NCI-H524 (cell line): Measurements from ENCODE around the gene SLC7A1.

Source experiments
- DNase-seq, 2 experiments: peaks; one replicate each; lab custom pipeline; 2025; lab: John Stamatoyannopoulos, UW

The SLC7A1 gene

DNA sequence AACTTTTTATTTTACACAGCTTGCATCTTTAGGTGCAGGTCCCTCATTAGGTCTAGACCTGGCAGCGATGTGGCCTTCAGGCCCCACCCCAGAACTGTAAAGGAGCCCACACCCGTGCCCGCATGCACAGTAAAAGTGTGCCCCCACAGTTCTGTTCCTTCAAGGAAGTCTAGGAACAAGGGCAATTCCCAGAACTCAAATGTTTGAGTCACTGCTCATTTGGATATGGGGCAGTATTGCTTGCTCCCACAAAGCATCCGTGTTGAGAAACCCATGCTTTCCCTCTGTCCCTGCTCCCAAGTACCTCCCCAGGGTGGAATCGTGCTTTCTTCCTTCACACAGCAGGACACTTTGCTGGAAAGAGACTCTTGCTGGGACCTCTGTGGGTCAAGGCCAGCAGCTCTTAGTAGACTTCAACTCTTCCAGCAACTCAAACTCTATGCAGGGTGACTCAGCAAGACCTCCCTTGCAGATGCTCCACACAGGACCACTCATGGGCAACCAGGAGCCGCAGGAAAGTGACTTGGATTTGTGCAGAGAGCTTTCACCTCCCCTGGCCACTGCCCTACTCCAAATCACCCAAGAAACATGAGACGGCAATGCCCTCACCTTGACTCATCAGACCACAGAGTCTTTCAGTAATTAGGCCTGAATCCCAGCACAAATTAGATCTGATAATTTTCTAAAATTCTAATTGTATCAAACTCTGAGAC lies 12.3 kb downstream of the SLC7A1 start:
- no peak for DNase-seq

DNA sequence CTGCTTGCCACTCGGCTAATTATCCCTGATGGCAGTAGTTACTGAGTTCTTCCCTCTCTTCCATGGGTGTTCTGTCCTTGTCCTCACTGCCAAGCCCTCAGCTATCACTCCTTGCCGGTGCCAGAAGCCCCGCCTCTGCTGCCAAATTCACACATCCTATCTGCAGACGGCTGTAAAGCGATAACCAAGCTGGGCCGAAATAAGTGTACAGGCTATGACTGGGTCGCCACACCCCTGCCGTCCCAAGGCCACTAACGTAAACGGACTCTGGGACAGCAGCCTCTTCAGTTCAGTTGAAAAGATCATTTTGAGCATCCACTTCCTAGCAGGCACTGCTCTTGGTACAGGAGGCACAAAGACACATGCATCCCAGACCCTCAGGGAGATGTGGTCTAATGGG lies 13.3 kb downstream of the SLC7A1 start:
- no peak for DNase-seq

DNA sequence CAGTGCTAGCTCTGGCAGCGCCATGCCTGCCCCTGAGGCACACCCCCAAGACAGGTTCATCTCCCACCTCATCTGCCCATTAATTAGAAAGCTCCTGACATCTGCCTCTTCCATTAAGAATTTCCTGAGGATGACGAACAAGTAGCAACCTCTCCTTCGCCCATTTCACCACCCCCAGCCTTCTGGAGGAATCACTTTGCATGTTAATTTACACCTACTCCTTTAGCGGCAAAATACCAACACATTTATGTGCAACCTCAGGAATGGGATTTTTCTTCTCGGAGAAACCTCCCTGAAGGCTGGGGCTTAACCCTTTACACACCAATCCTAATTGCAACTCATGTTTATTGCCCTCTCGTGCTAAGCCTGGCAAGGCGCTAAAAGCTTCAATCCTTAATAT lies 13.8 kb downstream of the SLC7A1 start:
- no peak for DNase-seq

DNA sequence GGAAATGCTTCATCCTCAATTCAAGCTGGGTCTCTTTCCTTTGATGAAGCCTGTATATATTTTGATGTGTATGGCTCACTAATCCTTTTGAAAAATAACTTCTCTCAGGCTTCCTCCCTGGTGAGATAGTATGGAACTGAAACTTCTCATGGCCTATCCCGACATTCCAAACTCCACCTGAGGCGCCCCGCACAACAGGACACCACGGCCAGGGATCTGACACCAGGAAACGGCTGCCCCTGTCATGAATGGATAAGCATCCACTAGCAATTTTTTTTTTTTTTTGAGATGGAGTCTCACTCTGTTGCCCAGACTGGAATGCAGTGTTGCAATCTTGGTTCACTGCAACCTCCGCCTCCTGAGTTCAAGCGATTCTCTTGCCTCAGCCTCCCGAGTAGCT lies 16.4 kb downstream of the SLC7A1 start:
- no peak for DNase-seq

DNA sequence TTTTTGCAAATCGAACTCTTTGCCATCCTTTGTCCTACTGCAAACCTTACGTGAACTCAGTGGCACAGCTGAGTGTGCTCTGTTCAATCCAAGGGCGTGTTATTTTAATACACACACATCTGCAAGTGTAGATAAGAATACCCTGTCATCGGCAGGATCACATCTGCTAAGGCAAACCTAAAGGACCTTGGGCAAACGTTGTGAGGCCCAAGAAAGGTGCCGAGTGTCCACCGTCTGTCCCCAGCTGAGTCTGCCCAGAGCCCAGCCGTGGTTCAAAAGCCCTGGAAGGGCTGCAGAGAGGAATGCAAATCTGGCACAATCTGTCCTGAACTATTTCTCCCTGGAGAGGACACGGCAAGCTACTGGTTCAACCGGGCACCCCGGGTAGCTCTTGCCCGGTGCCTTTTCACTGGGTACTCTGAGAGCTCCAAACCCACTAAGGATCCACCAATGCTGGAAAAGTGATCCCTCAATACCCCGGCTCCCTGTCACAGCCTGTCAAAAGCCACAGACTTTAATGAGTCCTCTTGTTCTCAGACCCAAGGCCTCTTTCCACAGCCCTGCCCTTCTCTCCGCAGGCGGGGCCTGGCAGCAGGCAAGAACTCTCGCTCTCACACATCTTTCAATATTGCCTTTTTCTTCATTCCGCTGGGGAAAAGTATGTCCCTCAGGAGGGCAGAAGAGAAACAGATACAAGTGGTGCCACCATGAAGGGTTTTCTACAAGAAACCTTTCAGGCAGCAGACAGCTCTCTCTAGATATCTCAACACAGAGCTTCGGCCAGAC lies 17.0 kb downstream of the SLC7A1 start:
- DNase-seq = no peak

DNA sequence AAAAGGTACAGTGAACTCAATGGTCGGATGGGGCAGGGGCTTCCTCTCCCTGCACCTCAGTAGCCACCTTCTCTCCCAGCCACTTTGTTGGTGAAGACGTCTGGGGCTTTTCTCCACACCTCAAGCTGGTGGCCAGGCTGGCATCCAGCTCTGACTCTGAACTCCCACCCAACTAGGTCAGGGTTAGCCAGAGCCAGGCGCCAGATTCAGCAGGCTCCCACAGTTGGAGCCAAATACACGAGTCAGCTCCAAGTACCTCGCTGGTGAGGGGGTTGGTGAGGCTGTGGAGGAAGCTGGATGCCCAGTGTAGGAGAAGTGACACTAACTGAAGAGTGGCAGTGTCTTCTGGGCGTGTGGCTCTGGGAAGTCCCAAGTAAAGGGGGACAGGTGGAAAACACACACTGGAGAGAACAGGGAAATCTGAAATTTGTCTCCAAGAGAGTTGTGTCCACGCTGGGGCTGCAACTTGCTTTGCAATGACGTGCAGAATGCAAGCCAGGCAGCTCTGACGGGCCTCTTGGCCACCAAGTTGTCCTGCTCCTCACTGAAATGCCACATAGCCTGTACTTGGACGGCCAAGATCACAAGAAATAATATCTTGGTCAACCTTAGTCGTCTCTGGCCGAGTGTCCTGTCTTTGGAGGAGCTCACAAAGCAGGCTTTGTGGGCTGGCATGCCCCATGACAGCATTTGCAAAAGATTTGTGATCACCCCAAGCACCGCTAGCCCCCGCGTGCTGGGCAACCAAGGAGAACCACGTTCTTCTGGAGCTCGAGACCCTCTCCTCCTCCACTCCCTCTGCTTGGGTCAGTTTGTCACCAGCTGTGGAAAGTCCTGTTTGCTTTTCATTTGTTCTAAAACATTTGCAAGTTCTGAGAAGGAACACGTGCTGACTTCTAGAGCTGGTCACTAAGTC lies 18.1 kb downstream of the SLC7A1 start:
- DNase-seq = no peak

DNA sequence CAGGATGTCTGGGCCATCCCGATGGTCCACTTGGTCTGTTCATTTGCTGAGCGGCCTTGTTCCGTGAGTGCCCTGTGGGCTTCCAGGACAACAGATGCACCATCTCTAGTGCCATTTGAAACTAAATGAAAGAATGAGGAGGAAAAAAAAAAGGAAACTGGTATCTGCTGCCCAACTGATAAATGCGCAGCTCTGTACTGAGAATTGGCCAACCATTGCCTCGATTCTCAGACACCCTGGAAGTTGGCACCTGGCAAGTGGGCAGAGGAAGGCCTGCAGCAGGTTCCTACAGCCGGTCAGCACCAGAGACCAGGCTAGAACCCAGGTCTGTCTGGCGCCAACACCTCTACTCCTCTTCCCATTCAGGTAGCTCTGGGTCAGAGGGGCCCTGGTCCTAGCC lies 18.9 kb downstream of the SLC7A1 start:
- no peak for DNase-seq

DNA sequence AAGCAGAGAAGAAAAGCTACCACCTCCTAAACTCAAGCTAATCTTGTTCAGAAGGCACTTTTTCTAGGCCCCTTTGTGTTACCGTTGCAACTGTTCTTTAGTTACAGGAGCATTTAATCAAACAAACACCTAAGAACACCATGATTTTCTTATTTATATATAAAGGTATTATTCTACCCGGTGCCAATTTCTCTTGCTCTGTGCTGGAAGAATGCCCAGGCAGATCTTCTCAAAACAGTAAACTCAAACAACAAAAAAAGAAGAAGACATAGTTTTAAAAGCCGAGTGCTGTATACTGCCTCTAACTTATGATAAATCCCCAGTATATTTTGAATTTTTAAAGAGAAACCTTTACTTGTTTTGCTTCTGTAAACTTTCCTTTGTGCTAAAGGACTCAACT lies 20.4 kb downstream of the SLC7A1 start:
- DNase-seq = no peak

DNA sequence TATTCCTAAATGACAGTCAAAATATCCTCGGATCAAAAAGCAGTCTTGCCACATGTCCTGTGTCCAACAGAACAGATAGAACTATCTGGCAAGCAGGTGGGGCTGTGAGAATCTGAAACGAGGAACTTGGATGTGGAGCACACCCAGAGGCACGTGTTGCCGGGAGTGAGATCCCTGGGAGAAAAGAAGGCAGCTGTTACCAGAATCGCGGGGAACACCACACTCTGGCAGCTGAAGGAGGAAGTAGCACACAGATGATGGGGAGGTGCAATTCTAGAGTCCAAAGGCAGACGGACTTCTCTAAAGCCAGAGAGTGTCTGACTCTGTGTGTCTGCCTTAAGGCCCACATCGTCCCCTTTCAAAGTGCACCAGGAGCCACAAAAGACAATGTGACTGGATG lies 22.3 kb downstream of the SLC7A1 start:
- DNase-seq = peak in 1 of 2 experiments; percentile 60

DNA sequence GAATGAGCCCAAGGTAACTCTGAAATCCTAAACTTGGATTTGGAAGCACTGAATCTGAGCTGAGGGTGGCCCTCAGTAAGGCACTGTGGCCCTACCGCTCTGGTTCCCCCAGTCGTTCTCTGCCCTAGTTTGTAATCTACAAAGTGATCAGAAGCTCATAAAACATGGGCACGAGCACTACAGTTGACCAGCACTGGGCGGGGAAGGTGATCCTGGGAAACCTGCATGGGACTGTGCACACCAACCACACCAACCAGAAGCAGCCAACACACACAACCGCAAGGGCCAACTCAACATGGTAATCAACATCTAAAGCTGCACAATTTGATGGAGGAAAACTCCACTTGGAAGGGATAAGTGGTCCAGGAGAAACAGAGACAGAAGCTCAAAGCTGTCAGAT lies 22.9 kb downstream of the SLC7A1 start:
- no peak for DNase-seq

DNA sequence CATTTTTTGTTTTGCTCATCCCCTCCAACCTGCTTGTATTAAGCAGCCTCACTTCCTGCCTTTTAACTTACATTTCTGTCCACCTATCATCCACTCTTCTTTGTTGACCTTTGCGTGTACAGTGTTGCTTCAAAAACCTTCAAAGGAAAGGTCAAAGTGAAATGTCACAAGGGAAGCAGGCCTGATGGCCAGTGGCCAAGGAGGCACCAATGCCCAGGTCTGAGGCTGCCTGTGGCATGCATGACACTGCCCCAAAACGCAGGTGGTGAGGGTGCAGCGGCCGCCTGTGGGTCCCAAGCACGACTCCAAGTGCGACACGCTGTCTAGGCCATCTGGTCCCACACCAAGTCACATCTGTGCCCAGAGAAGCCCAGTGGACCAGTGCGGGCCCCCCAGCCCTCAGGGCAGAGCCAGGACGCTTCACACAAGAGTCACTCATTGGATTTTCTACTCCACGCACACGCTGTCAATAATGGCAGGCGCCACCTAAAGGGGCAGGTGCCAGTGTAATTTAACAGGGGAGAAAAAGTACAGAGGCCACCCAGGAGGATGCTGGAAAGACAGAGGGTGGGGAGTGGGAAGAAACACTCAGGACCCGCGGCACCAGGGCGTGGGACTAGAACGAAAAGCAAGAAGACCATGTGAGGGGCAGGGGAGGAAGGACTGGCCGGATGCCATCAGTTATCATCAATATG lies 23.5 kb downstream of the SLC7A1 start:
- no peak for DNase-seq

DNA sequence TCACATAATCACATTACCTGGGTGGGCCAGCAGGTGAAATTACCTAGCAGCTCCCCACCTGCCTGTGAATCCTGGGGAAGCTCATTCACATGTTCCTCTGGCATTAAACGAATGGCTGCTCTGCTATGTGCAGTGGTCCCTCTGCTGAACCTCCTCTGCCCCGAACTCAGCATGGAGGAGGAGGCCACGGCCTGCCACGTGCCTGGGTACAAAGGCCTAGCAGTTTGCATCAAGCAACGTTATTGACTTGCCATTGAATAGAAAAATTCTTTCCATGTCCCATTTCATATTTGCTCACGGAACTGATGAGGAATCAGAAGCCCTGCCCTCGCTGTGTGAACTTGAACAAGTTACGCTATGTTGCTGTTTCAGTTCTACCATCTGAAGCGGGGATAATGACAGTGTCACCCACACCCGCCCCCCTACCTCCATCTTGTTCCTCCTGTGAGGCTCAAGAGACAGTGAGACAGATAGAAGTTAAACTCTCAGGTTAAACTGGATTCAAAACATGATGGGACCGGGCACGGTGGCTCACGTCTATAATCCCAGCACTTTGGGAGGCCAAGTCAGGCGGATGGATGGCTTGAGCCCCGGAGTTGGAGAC lies 25.3 kb downstream of the SLC7A1 start:
- DNase-seq = no peak

DNA sequence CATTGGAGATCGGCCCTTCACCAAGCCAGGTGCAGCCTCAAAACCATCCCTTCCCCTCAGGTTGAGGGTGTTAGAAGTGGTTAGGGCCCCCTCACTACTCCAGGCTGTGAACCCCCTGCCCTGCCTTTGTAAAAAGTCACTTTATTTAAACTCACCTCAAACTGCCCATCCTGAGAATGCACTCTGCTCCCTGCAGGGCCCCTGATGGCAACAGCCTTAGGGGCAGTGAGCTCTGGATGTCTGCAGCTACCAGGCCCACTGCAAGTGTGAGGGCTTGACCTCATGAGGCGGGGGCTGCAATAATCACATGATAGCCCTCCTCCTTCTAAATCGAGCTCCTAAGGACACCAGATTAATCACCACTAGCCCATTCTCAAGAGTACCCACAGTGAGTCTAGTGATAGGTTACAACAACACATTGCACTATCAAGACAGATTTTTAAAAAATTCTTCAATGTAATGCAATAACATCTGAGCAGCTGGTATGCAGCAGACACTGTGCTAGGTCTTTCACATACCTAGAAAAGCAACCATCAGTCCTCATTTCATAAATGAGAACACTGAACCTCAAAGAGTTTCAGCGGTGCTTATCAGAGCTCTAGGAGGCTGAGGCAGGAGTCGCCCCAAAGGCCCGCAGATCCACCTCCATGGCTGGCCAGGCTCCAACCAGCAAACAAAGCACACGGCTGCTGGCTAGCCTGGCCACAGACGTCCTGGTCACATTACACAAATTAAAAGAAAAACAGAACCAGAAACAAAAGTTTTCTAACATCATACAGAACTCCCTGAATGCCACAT lies 26.0 kb downstream of the SLC7A1 start:
- DNase-seq = no peak

DNA sequence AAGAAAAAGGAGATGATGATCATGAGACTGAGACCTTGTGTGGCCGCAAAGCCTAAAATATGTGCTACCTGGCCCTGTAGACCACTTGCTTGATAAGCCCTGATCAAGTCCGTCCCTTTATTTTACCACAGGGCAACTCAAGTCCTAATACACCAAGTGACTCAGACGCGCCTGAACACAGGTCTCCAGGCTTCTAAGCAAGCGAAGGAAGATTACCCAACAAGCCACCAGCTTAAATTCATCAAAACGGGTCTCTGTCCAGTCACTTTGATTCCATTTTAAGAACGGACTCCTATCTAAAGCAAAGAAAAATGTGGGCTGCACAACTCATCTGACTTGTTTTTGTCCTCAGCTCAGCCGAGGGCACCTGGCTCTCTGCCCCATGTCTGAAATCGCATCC lies 26.8 kb downstream of the SLC7A1 start:
- no peak for DNase-seq

DNA sequence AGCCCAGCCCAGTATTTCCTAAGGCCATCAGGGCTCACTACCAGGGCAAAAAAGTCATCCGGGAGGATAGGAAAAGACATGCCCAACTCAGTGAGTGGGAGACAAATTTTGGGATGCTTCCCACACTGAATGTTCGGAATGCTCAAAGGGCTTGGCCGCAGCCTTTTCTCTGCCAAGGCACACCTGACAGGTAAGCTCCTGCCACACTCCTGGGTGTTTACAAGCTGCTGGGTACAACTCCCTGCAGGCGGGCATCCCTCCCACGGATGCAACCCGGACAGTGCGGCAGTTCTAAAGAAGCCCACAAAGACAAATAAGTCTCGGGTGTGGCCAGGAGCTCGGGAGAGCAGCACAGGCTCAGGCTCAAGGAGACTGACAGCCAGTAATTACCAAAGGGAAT lies 28.1 kb downstream of the SLC7A1 start:
- no peak for DNase-seq

DNA sequence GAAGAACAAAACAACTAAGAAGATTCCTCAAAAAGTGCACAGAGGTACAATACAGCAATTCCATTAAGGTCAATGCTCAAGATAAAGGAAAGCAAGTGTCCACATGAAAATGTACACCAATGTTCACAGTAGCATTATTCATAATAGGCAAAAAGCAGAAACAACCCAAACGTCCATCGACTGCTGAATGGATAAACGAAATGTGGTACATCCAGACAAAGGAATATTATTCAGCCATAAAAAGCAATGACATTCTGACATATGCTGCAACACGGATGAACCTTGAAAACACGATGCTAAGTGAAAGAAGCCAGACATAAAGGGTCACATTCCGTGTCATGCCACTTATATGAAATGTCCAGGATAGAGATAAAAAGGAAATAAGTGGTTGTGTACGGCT lies 29.3 kb downstream of the SLC7A1 start:
- DNase-seq = no peak

DNA sequence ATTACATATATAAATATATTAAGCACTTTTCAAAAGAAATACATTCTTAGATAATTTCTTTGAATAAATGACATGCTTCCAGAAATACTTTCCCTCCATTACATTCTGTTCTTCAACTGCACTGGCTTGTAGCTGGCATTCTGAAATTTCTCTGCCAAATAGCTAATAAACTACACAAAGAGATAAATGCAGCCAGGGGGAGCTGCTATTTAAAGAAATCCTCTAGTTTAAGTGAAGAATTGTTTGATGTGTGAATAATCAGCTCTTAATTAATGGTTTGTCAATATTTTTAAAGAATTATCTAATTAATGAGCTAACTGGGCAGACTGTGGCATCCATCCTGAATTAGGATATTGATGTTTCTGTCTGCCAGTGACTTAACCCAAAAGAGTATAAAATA lies 30.7 kb downstream of the SLC7A1 start:
- no peak for DNase-seq

DNA sequence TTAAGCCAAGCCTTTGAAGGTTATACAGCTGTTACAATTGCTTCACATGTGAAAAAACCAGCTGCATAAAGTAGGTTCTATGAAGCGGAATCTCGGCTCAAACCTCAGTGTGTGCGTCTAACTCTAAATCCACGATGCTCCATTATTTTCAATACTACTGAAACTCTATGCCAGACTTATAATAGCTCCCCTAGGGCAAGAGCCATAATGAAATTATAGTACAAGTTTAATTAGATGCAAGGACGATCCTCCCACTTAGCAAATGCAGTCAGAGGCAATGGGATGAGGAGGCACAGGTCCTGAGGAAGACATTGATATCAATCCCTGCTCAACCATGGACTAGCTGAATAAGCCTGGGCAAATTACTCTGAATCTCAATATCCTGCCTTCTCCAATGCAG lies 31.1 kb downstream of the SLC7A1 start:
- DNase-seq = peak in 1 of 2 experiments; percentile 39

DNA sequence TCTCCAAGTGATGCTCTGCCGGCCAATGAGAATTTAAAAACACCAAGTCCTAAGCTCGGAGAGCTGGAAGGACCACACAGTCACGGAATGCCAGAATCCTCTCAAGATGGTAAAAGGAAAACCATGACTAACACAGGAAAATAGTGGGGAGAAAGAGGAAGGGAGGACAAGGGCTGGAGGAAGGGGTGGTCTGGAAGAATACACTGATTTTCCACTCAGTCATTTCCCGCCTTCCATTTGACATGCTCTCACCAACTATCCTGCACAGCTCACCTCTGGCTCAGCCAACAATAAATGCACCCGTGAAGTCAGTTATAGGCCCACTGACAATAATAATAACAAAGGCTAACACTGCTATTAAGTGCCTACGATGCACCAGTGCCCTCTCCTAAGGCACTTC lies 31.5 kb downstream of the SLC7A1 start:
- DNase-seq = no peak

DNA sequence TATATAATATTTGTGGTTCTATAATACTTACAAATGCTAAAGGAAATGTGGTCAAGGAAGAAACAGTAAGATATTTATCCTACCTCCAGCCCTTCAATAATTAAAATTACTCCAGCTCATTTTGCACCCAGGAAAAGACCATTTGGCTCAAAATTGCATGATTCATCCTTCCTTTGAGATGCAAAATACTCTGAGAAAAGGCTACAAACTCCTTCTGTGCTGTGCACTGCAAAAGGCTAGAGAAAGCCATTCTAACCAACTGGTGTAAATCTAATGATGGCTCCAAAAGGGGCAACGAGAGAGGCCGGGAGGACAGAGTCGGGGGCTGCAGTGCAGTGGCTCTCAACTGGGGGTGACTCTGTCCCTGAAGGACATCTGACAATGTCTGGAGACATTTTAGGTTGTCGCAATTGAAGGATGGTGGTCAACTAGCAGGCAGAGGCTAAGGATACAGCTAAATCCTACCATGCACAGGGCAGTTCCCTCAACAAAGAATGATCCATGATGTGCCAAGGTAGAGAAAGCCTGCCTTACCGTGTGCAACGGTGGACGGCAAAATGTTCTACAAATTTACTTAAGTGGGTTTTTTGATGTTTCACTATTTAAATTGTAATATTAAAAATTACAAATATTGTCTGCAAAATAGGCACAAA lies 32.6 kb downstream of the SLC7A1 start:
- no peak for DNase-seq
